NCI-H2107 (cell line): ENCODE measurements around the gene CLIC5.

Experiments
- DNase-seq: peaks from one replicate; lab custom pipeline; 2025; lab: John Stamatoyannopoulos, UW

The CLIC5 gene

DNA sequence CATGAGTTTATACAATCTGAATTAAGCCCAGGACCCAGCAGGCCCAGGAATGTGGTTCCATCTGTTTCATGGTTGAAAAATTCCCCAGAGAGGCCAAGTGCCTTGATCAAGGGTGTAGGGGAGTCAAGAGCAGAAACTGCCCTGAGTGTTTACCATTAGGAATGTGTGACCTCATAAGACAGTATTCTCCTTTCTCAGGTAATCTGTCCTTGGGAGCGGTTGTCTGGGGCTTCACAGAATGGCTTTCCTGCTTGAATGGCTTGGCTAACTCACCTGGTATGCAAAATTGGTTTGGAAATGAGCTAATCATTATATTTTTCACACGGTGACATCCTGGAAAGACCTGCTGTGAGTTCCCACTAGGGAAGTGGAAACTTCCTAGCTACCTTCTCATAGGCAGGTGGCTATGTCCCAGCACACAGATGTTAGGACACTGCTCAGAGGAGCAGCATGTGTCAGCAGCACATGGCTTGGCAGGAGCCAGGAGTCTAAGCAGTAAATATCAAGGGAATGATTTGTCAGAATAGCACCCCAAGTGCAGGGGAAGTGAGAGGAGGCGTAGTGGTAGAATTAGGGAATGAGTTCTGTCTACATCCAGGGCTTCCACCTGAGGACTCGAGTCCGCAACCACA lies 17.7 kb downstream of the CLIC5 start:
- DNase-seq: no peak

DNA sequence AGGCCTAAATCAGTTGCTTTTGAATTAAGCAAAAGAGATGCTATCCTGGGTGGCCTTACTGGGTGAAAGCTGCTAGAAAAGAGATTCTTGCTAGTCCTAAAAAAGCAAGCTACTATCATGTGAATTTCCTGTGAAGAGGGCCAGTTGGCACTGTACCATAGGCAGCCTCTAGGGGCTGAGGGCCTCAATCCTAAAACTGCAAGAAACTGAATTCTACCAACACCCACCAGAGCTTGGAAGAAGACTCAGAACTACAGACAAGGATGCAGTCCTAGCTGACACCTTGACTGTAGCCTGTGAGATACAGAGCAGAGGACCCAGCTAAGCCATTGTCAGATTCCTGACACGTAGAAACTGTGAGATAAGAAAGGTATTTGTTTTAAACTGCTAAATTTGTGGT lies 24.5 kb downstream of the CLIC5 start:
- no peak for DNase-seq

DNA sequence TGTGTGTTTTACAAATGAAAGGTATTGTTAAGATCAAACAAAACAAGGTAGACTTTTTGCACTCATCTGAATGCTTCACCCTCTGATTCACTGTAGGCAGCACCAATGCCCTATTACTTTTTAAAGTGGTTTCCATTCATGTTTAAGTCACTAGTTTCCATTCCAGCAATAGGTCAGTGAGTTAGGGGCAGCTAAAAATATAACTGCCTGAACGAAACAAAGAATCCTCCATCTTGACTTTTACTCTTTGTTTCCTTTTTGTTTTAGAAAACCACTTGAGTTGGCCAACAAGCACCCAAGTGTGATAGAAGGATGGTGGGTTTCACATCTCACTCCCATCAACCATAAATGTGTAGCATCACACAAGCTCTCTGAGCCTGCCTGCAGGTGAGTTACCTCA lies 25.5 kb downstream of the CLIC5 start:
- DNase-seq: no peak

DNA sequence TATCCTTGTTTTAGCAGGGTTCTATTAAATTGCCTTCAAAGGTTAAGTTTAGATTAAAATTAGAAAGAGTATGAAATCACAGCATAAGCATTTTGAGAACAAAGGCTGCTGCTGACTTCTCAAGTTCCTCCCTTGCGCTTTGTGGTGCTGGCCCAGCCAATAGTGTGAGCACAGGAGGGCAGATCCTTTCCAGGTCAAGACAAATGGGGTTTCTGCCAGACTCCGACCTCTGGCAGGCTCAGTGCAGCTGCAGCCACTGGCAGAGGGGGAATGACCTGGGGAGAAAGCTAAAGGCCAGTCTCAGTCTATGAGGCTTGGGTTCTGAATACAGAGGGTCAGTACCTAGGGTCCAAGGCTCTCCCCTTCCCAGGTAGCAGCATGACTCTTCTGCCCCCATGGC lies 27.0 kb downstream of the CLIC5 start:
- no peak for DNase-seq

DNA sequence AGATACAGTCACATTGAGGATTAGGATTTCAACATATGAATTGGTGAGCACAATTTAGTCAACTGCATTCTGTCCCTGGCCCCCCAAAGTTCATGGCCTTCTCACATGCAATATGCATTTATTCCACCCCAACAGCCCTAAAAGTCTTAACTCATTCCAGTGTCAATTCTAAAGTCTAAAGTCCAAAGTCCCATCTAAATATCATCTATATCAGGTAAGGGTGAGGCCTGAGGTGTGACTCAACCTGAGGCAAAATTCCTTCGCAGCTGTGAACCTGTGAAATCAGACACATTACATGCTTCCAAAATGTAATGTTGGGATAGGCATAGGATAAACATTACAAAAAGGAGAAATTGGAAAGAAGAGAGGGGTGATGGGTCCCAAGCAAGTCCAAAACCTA lies 27.8 kb downstream of the CLIC5 start:
- no peak for DNase-seq

DNA sequence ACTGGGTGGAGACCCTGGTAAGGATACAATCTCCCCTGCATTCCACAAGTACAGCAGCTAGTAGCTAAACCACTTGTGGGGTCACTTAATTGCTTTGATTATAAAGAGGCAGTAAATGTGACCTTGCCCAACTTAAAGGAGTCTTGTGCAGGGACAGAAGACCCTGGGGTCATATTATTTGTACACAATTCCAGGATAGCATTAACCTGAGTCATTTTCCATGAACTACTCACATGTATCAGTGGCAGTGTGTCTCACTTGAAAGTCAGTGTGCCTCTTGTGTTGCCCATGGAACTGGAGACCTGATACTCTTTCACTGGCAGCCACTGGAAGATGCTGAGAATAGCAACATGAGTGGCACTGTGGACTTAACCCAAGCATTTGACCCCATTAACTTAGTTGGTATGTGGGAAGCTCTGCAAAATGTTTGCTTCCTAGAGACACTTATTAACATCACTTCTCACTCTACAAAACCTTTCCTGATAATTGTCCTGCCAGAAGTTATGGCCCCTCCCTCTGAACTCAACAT lies 28.9 kb downstream of the CLIC5 start:
- DNase-seq: no peak

DNA sequence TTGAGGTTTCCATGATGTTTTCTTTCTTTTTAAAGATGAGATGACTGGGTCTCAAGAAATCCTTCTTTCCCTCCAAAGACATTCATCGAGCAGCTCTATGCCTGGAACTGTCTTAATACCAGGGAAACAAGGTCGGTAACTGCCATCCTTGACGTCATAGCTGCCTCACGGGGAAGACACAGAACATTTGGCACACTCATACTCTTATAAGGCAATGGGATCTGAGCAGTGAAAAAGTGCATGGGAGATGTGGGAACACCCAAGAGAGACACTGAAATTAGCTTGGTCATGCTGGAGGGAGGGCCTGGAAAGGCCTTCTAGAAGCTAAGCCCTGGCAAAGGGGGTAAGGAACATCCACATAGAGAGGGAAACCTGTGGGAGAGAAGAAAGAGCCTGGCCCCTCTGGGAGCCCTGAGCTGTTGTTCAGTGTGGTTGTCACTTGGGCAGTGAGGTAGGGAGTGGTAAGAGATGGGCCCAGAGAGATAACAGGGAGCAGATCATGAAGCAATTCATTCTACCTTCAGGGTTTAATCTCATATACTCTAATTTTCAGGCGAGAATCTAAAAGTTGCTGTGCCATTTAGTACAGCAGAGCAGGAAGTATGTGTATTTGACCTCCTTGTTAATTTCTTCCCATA lies 30.8 kb downstream of the CLIC5 start:
- DNase-seq: no peak

DNA sequence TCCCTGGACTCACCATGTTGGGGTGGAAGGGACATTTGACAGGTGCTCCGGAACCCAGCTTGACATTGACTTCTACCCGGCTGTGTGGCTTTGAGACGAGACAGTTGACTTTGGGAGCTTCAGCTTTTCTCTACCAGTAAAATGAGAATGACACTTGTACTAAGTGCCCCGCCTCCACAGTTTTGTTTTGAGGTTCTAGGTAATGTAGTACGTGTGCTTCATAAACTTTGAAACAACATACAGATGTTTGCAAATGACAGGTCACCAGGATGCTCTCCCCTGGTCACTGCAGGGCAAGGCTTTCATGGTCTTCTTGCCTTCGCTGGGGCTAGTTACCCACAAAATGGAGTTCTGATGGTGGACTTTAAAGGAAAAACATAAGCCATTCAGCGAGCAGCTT lies 31.3 kb downstream of the CLIC5 start:
- no peak for DNase-seq

DNA sequence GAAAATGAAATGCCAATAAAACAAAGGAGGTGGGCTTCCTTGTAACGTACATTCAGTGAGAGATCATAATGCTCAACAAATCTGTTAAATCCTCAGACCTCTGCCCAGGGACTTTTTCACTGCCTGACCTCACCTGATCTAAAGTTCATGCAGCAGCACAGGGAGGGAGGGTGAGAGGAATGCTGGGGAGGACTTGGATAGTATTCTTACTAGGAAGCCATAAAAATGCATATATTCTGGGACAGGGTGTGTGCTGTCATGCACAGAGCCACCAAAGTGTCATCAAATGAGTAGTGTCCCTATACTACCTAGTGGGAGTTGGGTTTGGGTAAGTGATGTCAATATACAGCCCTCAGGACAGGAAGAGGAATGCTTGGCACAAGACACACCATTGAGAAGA lies 32.6 kb downstream of the CLIC5 start:
- no peak for DNase-seq

DNA sequence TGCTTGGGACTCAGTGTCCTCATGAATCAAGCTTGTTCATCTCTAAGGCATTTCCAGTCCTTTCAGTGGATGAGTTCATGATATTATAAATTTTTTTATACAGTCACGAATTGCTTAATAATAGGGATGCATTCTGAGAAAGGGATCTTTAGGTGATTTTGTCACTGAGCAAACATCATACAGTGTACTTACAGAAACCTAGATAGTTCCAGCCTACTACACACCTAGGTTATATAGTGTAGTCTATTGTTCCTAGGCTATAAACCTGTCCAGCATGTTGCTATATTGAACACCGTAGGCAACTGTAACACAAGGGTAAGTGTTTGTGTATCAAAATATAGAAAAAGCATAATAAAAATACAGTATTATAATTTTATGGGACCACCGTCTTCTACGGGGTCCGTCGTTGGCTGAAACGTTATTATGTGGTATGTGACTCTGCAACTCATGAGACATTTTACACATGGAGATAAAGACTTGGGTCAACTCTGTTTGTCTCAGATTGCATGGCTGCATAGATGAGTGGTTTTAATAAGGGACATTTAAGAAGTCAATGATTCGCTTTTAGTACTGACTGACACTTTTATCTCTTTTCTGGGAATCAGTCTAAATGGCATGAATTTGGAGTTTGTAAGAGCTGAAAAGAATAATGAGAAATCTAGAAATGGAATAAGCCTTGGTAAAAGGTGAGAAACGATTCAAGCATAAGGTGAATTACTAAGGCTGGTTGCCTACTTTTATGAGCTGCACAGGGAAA lies 33.2 kb downstream of the CLIC5 start:
- no peak for DNase-seq

DNA sequence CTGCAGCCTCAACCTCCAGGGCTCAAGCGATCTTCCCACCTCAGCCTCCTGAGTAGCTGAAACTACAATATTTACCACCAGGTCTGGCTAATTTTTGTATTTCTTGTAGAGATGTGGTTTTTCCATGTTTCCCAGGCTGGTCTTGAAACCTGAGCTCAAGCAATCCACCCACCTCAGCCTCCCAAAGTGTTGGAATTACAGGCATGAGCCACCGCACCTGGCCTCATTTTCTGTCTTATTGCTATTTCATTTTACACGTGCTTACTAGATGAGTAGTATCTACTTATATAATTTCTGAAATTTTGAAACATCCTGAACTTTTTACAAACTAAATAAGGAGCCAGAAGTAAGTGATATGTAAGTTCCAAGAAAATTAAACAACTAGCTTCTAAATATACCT lies 34.6 kb downstream of the CLIC5 start:
- no peak for DNase-seq

DNA sequence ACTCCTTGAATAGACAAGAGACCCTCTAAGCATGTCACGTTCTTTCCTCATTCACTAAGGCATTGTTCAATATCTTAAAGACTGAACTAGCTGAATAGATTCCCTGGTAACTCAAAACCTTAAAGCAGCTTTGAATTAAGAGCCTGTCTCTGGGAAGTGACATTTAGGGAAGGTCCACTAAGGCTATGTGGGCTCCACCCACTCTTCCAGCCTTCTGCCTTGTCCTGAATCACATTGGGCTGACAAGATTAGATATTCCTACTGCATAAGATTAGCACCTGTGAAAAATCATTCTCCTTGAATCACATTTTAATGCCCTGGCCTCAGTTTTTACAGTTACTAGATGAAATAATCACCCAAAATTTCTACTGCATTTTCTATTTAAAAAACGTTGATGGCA lies 36.3 kb downstream of the CLIC5 start:
- DNase-seq: no peak

DNA sequence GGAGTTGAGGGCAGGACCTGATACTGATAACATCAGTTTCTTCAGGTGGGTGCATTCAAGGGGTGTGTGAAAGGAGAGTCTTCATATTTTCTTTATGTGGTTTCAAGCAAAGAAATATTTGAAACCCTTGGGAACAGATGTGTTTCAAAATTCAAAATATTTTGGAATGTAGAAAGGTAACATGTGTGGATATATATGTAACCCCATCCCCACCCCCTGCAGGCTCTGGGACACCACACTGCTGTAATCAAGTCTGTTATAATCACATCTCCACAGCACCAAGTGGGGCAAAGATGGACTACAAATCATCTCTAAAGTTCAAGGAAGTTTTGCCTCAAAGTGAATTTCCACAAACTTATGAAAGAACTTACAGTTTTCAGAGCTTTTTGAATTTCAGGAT lies 41.1 kb downstream of the CLIC5 start:
- DNase-seq: no peak

DNA sequence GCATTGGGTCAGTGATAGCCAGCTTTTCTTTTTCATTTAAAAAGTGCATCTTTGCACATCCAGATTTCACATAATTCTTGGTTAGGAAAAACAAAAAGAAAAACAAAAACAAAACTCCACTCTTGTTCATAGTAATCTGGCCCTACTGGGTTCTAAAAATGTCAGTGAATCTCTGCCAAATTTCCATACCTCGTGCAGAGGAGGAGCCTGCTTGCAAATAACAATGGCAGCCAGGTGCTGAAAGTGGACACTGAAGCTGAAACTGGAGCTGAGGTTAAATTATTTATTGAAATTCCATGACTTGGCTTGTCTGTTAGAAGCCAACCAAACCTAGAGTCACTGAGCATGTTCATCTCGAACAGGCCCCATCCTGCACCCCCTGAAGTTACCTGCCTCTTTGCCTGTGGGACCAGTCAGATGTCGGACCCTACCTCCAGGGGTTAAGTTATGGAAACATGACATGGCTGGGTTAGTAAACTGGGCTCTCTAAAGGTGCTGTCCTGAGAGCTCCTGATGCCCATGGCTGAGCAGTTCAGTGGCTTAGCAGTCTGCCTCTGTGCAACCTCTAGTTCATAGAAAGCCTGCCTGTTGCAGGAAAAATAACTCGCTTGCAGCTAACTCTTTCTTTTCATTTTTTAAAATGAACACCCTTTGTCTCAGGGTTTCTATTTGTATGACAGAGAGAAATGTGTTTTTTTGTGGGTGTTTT lies 42.7 kb downstream of the CLIC5 start:
- no peak for DNase-seq

DNA sequence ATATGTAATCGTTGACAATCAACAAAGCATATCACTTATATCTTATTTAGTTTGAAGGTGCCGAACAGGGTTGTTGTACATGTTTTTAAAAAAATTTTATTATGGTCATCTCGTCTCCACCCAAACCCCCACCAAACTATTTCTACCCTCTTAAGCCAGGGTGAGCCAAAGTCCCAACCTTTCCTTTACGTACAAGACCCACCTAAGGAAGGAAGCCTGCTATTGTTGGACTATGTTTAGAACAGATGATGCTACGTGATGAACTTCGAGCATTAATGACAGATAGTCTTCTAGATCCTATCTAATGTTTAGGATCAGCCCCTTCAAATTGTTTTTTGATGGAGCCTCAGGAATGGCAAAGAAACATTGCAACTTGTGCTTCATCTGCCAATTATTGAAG lies 44.4 kb downstream of the CLIC5 start:
- no peak for DNase-seq

DNA sequence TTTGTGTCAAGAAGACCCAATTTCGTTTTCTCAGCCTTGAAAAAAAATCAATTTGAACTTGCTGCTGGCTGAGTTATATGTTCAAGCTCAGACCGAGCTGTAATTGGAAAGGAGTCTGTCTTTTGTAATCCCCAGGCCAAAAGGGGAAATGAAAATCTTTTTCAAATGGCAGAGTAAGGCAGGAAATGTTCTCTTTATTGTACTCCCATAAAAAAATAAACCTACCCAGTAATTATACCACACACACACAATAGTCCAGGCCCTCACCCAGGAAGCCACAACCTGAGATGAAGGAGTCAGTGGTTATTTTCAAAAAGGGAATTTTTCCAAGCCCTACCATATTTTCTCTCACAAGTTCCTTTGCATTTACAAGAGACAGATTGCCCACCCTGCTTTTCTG lies 45.3 kb downstream of the CLIC5 start:
- no peak for DNase-seq

DNA sequence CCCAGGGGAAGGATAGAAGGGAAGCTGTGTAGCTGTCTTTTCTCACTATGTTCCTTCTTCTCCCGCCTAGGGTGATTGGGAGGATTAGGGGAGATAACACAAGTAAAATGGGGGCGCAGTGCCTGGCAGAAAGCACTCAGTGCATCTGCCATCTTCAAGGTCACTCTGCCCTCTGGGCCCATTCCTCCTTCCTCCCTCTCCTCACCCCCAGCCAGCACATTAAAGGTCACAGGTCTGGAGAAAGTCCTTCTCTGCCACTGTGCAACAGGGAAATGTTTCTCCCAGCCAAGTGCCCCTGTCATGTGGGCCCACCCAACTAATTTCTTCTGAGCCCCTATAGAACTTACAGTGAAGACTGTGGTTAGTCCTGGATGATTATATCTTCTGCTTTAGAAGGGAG lies 45.8 kb downstream of the CLIC5 start:
- no peak for DNase-seq

DNA sequence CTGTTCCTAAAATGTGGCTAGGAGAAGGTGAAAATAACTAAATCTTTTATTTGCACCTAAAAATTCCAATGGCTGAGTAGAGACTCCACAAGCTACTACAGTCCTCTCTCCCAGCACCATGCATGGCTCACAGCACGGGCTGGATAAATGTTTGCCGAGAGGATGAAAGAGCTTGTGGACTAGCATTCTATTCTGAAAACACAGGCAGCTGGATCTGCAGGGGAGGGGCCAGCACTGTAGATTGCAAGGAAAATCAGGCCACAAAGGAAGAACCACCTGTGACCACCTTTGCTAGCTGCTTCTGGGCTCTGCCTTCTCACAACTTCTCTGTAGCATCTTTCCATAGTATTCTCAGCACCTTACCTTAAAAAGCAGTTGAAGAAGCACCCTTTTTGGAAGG lies 46.6 kb downstream of the CLIC5 start:
- no peak for DNase-seq

DNA sequence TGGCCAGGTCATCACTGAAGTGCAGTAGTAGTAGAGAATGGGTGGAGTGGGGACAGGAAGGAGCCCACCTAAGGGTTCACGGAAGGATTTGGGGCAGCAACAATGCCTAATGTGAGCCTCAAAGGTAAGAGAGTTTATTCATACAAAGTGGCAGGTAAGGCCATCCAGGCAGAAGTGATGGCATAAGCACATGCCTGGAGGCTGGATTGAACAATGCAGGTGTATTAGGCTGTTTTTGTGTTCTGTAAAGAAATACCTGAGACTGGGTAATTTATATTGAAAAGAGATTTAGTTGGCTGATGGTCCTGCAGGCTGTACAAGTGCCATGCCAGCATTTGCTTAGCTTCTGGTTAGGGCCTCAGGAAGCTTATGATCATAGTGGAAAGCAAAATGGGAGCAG lies 48.3 kb downstream of the CLIC5 start:
- no peak for DNase-seq

DNA sequence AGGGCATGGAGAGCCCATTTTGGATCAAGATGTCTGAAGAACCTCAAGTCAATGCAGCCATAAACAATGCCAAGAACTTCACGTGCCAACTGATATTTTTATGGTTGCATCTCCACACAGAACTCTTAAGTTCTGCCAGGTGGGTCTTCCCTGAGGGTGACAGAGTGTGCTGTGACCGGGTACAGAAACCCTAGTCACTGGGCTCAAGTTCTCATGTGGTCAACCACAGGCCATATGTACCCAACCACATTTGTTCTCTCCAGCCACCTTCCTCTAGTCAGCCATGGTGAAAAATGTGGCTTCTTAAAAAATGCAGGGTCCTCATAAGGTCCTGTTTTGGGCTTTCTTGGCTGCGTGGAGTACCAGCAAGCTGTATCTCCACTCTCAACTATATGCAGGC lies 48.9 kb downstream of the CLIC5 start:
- no peak for DNase-seq

DNA sequence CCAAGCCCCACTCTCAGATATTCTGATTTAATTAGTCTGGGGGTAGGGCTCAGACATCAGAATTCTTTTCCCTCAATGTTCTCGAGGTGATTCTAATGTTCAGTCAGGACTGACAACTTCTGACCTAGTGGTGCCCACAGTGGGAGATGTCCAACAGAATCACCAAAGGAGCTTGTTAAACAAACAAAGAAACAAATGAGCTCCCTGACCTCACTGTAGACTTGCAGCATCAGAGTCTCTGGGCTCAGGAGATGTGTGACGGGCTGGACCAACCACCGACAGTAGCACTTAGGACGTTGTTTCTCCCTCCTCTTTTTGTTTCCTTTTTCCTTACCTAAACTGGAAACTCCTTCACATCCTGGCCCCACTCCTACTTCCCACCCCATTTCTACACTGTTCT lies 49.3 kb downstream of the CLIC5 start:
- no peak for DNase-seq

DNA sequence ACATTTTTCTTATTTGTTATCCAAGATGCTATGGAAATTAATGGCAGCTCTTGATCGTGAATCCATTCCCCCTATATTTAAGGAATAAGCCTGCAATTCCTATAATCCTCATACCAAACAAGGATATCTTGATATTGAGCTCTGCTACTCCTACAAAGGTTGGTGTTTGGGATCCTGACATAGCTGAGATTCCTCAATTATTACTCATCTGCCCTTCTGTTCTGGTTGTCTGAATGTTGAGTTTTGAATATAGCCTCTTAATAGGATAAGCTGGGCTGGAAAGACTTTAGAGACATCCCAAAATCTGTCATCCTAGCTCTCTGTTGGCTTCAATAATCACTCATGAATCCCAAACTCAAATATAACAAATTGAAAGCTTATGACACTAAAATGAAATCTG lies 49.9 kb downstream of the CLIC5 start:
- no peak for DNase-seq

DNA sequence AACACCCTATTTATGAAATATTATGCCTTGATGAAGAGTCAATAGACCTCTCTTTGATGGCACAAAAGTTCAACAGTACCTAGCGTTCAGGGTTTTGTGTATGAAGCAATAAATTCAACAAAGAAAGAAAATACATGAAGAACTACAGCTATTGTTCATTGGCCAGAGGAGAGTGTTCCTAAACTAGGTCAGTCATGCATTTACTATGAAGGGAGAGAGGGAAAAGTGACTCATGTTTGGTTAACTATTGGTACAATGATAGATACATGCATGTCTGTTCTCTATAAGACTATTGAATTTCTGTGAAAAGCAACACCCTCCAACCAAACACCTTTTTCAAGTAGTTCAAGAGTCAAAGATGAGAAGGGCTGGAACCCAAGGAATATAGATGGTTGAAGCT lies 50.7 kb downstream of the CLIC5 start:
- no peak for DNase-seq
